ENCODE results near the gene ZNF385B. TPM values are rescaled to one million over a fixed set of nuclear protein-coding genes. Genes with fewer than 3 reads are reported as not detected.

ZNF385B gene
- total and polyA plus RNA-seq, 9 of the 15 experiments (the other 6 are each of a cell fraction or from before 2014, with no cell fraction given): 0.50 TPM; not detected in 8

- TF ChIP-seq, protein P1, sequence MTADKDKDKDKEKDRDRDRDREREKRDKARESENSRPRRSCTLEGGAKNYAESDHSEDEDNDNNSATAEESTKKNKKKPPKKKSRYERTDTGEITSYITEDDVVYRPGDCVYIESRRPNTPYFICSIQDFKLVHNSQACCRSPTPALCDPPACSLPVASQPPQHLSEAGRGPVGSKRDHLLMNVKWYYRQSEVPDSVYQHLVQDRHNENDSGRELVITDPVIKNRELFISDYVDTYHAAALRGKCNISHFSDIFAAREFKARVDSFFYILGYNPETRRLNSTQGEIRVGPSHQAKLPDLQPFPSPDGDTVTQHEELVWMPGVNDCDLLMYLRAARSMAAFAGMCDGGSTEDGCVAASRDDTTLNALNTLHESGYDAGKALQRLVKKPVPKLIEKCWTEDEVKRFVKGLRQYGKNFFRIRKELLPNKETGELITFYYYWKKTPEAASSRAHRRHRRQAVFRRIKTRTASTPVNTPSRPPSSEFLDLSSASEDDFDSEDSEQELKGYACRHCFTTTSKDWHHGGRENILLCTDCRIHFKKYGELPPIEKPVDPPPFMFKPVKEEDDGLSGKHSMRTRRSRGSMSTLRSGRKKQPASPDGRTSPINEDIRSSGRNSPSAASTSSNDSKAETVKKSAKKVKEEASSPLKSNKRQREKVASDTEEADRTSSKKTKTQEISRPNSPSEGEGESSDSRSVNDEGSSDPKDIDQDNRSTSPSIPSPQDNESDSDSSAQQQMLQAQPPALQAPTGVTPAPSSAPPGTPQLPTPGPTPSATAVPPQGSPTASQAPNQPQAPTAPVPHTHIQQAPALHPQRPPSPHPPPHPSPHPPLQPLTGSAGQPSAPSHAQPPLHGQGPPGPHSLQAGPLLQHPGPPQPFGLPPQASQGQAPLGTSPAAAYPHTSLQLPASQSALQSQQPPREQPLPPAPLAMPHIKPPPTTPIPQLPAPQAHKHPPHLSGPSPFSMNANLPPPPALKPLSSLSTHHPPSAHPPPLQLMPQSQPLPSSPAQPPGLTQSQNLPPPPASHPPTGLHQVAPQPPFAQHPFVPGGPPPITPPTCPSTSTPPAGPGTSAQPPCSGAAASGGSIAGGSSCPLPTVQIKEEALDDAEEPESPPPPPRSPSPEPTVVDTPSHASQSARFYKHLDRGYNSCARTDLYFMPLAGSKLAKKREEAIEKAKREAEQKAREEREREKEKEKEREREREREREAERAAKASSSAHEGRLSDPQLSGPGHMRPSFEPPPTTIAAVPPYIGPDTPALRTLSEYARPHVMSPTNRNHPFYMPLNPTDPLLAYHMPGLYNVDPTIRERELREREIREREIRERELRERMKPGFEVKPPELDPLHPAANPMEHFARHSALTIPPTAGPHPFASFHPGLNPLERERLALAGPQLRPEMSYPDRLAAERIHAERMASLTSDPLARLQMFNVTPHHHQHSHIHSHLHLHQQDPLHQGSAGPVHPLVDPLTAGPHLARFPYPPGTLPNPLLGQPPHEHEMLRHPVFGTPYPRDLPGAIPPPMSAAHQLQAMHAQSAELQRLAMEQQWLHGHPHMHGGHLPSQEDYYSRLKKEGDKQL (CRISPR knock-in tag; IDR thresholded peaks at IDR 0.05; ENCODE audit: borderline replicate concordance): no peak
- TF ChIP-seq SAFB (IDR thresholded peaks at IDR 0.05; ENCODE audit: borderline replicate concordance, low read depth, low read length): no peak
- TF ChIP-seq ZNF12 (CRISPR knock-in tag; IDR thresholded peaks at IDR 0.05): no peak
- TF ChIP-seq, protein P2, sequence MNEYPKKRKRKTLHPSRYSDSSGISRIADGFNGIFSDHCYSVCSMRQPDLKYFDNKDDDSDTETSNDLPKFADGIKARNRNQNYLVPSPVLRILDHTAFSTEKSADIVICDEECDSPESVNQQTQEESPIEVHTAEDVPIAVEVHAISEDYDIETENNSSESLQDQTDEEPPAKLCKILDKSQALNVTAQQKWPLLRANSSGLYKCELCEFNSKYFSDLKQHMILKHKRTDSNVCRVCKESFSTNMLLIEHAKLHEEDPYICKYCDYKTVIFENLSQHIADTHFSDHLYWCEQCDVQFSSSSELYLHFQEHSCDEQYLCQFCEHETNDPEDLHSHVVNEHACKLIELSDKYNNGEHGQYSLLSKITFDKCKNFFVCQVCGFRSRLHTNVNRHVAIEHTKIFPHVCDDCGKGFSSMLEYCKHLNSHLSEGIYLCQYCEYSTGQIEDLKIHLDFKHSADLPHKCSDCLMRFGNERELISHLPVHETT (CRISPR knock-in tag; conservative IDR thresholded peaks at IDR 0.05 in 1 of 2, IDR thresholded peaks at IDR 0.05 in 1 of 2): no peak
- no peak for TF ChIP-seq PHTF2 (CRISPR knock-in tag; IDR thresholded peaks at IDR 0.05)
- no peak for TF ChIP-seq KDM2B (CRISPR knock-in tag; IDR thresholded peaks at IDR 0.05)
- no peak for TF ChIP-seq RAD51 (IDR thresholded peaks at IDR 0.05; ENCODE audit: borderline replicate concordance, low read depth)
- TF ChIP-seq, protein P3, sequence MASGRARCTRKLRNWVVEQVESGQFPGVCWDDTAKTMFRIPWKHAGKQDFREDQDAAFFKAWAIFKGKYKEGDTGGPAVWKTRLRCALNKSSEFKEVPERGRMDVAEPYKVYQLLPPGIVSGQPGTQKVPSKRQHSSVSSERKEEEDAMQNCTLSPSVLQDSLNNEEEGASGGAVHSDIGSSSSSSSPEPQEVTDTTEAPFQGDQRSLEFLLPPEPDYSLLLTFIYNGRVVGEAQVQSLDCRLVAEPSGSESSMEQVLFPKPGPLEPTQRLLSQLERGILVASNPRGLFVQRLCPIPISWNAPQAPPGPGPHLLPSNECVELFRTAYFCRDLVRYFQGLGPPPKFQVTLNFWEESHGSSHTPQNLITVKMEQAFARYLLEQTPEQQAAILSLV (tag; IDR thresholded peaks at IDR 0.05): no peak
Observed at GRCh38 chr2:179532863-179533278, 328.5 kb downstream of the ZNF385B start (continued).
